Upper lobe of left lung (tissue), 6 donors: Measurements from ENCODE around the gene ANKRD11. TPM values are rescaled to one million over a fixed set of nuclear protein-coding genes. Genes with fewer than 3 reads are reported as not detected.
A peak's percentile ranks its signal among the peaks of the same experiment; 100 is the strongest.
"Not testable (repeated sequence)": the region's sequence is repeated elsewhere in the genome, so short reads cannot be mapped to it uniquely, and the experiment has no call there.

Source experiments
- ATAC-seq, 2 donors: fragments of 200-7000 bp; cut with Tn5 transposase; one replicate each; pipeline ENCODE4 v1.9.1; 2022; ENCODE audit warnings: mild to moderate bottlenecking in 2 of 2, moderate library complexity in 2 of 2; ENCODE audit not compliant: low FRiP score in 2 of 2
- DNase-seq, 2 donors: peaks; one replicate each; pipeline ENCODE4 v3.0.0-alpha.2; 2019 to 2020
- H3K27ac ChIP-seq, 4 donors: fragments of 200-600 bp; sonication (generic); one replicate each; pipeline ENCODE4 v1.5.1; 2016 to 2019
- H3K27me3 ChIP-seq, 4 donors: fragments of 200-600 bp; sonication (generic); one replicate each; pipeline ENCODE4 v1.5.1; 2017 to 2019
- H3K36me3 ChIP-seq, 4 donors: fragments of 200-600 bp; sonication (generic); one replicate each; pipeline ENCODE4 v1.5.1; 2016 to 2019
- H3K4me1 ChIP-seq, 4 donors: fragments of 200-600 bp; sonication (generic); one replicate each; pipeline ENCODE4 v1.5.1; 2018 to 2019
- H3K4me3 ChIP-seq, 4 donors: fragments of 200-600 bp; sonication (generic); one replicate each; pipeline ENCODE4 v1.5.1; 2017 to 2019; ENCODE audit warnings: mild to moderate bottlenecking in 2 of 4, moderate library complexity in 1 of 4
- H3K9me3 ChIP-seq, 4 donors: fragments of 200-600 bp; sonication (generic); one replicate each; pipeline ENCODE4 v1.5.1; 2018 to 2019
- EP300 ChIP-seq, 4 donors: sonication (generic); formaldehyde crosslinking; IDR thresholded peaks; one replicate each; pipeline ENCODE4 v1.5.1; 2017; ENCODE audit warnings: antibody characterized with exemption in 4 of 4, control low read depth in 2 of 4
- POLR2A ChIP-seq, 4 donors: fragments of 450-650 bp; IDR thresholded peaks; one replicate each; pipeline ENCODE4 v1.5.1; 2016 to 2017; ENCODE audit warnings: antibody characterized with exemption in 4 of 4, mild to moderate bottlenecking in 2 of 4
- POLR2AphosphoS5 ChIP-seq, 2 donors: sonication (generic); formaldehyde crosslinking; IDR thresholded peaks; one replicate each; pipeline ENCODE4 v1.5.1; 2017; ENCODE audit warnings: antibody characterized with exemption in 2 of 2
- WGBS, 2 donors: methylation state at CpG; one replicate each; pipeline ENCODE4 v1.1.5; 2017 to 2018; 5-methylcytosine and 5-hydroxymethylcytosine counted together
- total RNA-seq, 6 donors: library from RNA; depleted of rRNA in 4 of 6; stranded (reverse); fragments of >200 nt in 4 of 6; gene quantifications; one replicate each; pipeline versions ENCODE4 v1.1.0 to v1.2.1, GENCODE V29; 2016 to 2021
- TF ChIP-seq, protein P1 (sequence below), 6 experiments: fragments of 450-650 bp in 4 of 6; fragments of 200-600 bp in 2 of 6; sonication (generic) in 2 of 6; IDR thresholded peaks; one replicate each; pipeline ENCODE4 v1.5.1; 2016 to 2019; ENCODE audit warnings: antibody characterized with exemption in 6 of 6
- donor health status: DM: no; HTN: no; CAD: no; lungs with moderate emphysema.
- donor health status: DM: no; HTN: yes; CAD: no; lungs with severe emphysema.

ANKRD11 gene
- total RNA-seq, 6 donors from 2014 or later: 92.4 to 313 (median 134) TPM

DNA sequence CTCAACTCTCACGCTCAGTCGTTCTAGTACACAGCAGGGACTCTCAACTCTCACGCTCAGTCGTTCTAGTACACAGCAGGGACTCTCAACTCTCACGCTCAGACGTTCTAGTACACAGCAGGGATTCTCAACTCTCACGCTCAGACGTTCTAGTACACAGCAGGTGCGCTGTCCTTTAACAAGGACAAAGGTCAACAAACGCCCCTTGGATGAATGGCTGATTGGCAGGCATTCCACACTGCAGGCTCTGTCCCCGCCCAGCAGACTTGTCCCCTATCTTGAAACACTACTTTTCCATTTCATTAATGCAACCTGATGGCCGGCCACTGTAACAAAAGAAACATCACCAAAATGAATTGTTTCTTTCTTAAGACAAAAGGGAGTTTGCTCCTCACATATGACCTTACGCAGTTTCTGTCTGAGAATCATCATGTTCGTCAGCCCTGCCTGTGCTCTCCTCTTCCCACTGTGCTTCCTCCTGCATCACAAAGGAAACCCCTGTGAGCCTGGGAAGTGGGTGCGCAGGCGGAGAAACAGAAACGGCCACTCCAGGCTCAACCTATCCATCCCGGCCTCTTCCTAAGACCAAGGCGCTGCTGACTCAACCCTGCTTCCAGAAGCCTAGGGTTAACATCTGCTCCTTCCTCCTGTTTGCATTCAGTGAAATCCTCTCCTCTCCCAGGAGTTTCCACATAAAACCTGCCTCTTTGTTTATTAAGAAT, 59.8 kb downstream of the ANKRD11 start:
- Histone ChIP-seq H3K9me3 (no peaks in the 10 kb centered on the region), H3K4me3 (no peak overlapping the region), H3K27me3 (no peaks in the 10 kb centered on the region), H3K4me1 (peaks cover 41 to 56% (median 50%) of the 10 kb centered on the region in 4 donors), H3K36me3 (no peaks in the 10 kb centered on the region), H3K27ac (no peak overlapping the region)
- TF ChIP-seq EP300 (IDR thresholded peaks at IDR 0.05) (no peak), POLR2A (IDR thresholded peaks at IDR 0.05) (no peak), POLR2AphosphoS5 (IDR thresholded peaks at IDR 0.05) (no peak)
- TF ChIP-seq, protein P1, sequence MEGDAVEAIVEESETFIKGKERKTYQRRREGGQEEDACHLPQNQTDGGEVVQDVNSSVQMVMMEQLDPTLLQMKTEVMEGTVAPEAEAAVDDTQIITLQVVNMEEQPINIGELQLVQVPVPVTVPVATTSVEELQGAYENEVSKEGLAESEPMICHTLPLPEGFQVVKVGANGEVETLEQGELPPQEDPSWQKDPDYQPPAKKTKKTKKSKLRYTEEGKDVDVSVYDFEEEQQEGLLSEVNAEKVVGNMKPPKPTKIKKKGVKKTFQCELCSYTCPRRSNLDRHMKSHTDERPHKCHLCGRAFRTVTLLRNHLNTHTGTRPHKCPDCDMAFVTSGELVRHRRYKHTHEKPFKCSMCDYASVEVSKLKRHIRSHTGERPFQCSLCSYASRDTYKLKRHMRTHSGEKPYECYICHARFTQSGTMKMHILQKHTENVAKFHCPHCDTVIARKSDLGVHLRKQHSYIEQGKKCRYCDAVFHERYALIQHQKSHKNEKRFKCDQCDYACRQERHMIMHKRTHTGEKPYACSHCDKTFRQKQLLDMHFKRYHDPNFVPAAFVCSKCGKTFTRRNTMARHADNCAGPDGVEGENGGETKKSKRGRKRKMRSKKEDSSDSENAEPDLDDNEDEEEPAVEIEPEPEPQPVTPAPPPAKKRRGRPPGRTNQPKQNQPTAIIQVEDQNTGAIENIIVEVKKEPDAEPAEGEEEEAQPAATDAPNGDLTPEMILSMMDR (IDR thresholded peaks at IDR 0.05): no peak
- 80 to 85% methylated on average over 18 to 19 of the region's 19 CpGs for WGBS, 2 donors
- ATAC-seq: peak in 1 of 2 donors; percentile 59
- DNase-seq: no peak

DNA sequence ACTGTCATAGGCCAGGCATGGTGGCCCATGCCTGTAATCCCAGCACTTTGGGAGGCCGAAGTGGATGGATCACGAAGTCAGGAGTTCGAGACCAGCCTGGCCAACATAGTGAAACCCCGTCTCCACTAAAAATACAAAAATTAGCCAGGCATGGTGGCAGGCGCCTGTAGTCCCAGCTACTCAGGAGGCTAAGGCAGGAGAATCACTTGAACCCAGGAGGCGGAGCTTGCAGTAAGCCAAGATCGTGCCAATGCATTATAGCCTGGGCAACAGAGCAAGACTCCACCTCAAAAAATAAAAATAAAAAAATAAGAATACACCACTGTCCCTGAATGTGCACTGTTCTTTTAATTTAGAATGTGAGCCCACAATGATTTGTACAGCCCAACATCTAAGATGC, 61.8 kb downstream of the ANKRD11 start:
- not testable (repeated sequence) for H3K4me3 ChIP-seq, H3K9me3 ChIP-seq, ATAC-seq, H3K36me3 ChIP-seq, H3K27me3 ChIP-seq, DNase-seq, H3K27ac ChIP-seq
- H3K4me1 ChIP-seq: peaks cover 38 to 48% (median 46%) of the 10 kb centered on the region in 4 donors
- WGBS, 2 donors: 98 to 99% methylated on average over 7 of the region's 7 CpGs

DNA sequence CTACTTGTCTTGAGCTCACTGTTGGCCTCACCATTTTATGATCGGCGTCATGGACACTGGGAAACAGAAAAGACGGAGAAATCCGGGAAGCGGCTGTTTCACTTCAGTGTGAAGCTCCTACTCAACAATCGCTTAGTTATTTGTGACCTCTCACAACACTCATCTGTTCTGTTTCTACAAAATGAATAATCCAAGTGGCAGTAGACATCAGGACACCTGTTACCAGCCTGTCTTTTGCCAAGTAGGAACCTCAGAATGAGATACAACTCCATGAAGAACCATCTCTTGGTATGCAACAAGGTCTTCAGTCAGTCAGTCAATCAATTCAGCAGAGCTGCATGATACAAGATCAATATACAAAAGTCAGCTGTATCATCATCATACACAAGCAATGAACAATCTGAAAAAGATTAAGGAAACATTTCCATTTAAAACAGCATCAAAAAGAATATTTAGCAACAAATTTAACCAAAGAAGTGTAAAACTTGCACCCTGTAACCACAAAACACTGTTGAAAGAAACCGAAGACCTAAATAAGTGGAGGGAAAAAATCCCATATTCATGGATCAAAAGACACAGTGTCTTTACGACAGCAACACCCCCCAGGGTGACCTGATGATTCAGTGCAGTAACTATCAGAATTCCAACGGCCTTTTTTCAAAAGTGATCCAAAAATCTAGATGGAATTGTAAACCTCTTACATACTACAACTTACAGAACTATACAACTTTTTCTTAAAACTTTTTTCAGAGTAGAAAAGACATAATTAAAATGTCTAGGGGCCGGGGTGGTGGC, 63.4 kb downstream of the ANKRD11 start:
- TF ChIP-seq POLR2AphosphoS5 (IDR thresholded peaks at IDR 0.05): no peak
- TF ChIP-seq, protein P1 (IDR thresholded peaks at IDR 0.05): no peak
- TF ChIP-seq POLR2A (IDR thresholded peaks at IDR 0.05): no peak
- TF ChIP-seq EP300 (IDR thresholded peaks at IDR 0.05): no peak
- Histone ChIP-seq H3K36me3 (no peaks in the 10 kb centered on the region), H3K4me1 (peaks cover 44 to 53% (median 51%) of the 10 kb centered on the region in 4 donors), H3K27ac (no peak overlapping the region), H3K9me3 (no peaks in the 10 kb centered on the region), H3K4me3 (no peak overlapping the region), H3K27me3 (no peaks in the 10 kb centered on the region)
- no peak for ATAC-seq
- WGBS, 2 donors: 90 to 91% methylated on average over 10 of the region's 10 CpGs
- no peak for DNase-seq

DNA sequence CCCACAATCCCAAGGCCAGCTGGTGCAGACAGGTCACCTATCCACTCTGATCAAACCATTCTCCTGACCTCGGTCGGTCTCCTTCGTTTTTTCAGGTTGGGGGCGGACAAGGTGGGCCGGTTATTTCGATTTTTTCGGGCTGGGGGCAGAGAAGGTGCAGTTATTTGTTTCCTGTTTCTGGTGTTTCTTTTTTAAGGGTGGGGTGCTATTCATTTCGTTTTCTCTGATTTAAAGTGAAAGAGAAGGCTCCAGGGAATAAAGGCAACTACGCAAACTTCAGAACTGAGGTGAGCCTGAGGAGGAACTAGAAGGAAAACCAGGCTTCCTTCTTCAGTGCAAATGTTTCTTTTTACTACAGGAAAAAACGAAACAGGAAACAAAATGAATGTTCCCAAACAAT, 64.8 kb downstream of the ANKRD11 start:
- Histone ChIP-seq H3K36me3 (no peaks in the 10 kb centered on the region), H3K27me3 (no peaks in the 10 kb centered on the region), H3K4me1 (peaks cover 33 to 45% (median 40%) of the 10 kb centered on the region in 4 donors), H3K4me3 (no peak overlapping the region), H3K9me3 (no peaks in the 10 kb centered on the region), H3K27ac (peak overlapping the region in 2 of 4 donors; percentile 34 to 52)
- DNase-seq (no peak), ATAC-seq (no peak)
- TF ChIP-seq EP300 (IDR thresholded peaks at IDR 0.05) (no peak), POLR2AphosphoS5 (IDR thresholded peaks at IDR 0.05) (no peak), POLR2A (IDR thresholded peaks at IDR 0.05) (no peak)
- TF ChIP-seq, protein P1 (IDR thresholded peaks at IDR 0.05): no peak
- WGBS, 2 donors: 67 to 70% methylated on average over 10 of the region's 10 CpGs

DNA sequence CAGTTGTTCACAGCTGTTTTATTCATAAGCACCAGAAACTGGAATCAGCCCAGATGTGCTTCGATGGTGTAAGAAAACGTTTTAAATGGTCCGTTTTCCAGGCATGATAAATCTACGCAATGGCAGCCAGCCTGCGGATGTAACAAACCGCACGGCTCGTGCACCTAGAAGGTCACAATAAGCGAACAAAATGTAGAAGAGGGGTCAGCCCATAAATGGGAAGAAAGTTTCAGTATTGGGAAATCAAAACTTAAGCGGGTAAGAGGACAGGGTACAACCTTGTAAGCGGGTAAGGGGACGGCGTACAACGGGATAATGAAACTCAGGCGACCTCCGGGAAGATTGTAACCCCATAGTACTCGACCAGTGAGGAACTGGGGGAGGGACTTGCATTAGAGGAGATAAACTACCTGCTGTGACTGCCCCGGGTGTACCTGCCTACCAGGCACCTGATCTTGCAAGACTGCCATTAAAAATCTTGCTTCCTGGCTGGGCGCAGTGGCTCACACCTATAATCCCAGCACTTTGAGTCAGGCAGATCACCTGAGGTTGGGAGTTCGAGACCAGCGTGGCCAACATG, 66.6 kb downstream of the ANKRD11 start:
- WGBS, 2 donors: 80 to 83% methylated on average over 21 of the region's 21 CpGs
- Histone ChIP-seq H3K27me3 (no peaks in the 10 kb centered on the region), H3K4me1 (peaks cover 35 to 54% (median 39%) of the 10 kb centered on the region in 4 donors), H3K27ac (peak overlapping the region in 1 of 4 donors; percentile 17), H3K9me3 (no peaks in the 10 kb centered on the region), H3K36me3 (no peaks in the 10 kb centered on the region), H3K4me3 (no peak overlapping the region)
- ATAC-seq (peak in 1 of 2 donors; percentile 46), DNase-seq (no peak)
- TF ChIP-seq, protein P1 (IDR thresholded peaks at IDR 0.05): no peak
- TF ChIP-seq POLR2A (IDR thresholded peaks at IDR 0.05) (no peak), POLR2AphosphoS5 (IDR thresholded peaks at IDR 0.05) (no peak), EP300 (IDR thresholded peaks at IDR 0.05) (no peak)
